NCI-H2196 (cell line): Measurements from ENCODE around the gene INTS15.
"Not testable (repeated sequence)": the region's sequence is repeated elsewhere in the genome, so short reads cannot be mapped to it uniquely, and the experiment has no call there.

Experiments used
- DNase-seq: peaks from one replicate; lab custom pipeline; 2025; ENCODE audit not compliant: unreplicated experiment; lab: John Stamatoyannopoulos, UW

INTS15 gene

DNA sequence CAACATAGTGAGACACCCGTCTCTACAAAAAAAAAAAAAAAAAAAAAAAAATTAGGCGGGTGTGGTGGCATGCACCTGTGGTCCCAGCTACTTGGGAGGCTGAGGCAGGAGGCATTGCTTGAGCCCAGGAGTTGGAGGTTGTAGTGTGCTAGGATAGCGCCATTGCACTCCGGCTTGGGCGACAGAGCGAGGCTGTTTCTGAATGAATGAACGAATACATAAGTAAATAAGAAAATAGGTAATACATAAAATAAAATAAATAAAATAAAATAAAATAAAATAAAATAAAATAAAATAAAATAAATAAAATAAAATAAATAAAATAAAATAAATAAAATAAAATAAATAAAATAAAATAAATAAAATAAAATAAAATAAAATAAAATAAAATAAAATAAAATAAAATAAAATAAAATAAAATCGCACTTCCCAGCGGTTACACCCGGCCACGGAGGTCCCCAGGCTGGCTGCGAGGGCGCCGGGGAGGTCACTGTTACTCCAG lies 12.9 kb upstream of the INTS15 start:
- not testable (repeated sequence) for DNase-seq

- DNase-seq: peak; percentile 91
Observed at GRCh38 chr7:6577369-6578113, 12.3 kb upstream of the INTS15 start, which contains the start of gene ZDHHC4. Gene ZDHHC4 (plus strand): TSS chr7:6577454. CDS start chr7:6580562, 3,108 bp downstream.

DNA sequence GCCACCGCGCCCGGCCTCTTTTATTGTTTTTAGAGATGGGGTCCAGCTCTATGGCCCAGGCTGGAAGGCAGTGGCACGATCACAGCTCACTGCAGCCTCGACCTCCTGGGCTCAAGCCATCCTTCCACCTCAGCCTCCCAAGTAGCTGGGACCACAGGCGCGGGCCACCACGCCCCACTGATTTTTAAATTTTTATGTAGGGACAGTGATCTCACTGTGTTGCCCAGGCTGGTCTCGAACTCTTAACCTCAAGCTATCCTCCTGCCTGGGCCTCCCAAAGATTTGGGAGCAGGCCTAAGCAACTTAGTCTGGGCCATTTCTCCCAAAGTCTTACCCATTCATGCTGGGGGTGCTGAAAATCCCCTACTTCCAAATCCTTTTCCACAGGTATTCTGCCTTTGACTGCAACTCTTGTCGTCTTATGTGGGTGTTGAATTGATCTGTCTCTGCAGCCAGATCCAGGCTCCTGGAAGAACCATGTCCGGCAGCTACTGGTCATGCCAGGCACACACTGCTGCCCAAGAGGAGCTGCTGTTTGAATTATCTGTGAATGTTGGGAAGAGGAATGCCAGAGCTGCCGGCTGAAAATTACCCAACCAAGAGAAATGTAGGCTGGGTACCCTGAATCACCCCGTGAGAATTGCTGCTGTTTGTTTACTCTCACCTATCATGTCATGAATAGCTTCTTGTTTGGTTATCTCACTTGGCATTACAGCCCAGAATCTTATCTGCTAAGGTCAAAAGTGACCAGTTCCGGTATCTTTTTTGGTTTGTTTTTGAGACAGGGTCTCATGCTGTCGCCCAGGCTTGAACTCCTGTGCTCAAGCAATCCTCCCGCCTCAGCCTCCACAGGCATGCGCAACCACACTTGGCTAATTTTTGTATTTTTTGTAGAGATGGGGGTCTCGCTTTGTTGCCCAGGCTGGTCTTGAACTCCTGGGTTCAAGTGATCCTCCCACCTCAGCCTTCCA lies 11.4 kb upstream of the INTS15 start:
- DNase-seq: no peak

DNA sequence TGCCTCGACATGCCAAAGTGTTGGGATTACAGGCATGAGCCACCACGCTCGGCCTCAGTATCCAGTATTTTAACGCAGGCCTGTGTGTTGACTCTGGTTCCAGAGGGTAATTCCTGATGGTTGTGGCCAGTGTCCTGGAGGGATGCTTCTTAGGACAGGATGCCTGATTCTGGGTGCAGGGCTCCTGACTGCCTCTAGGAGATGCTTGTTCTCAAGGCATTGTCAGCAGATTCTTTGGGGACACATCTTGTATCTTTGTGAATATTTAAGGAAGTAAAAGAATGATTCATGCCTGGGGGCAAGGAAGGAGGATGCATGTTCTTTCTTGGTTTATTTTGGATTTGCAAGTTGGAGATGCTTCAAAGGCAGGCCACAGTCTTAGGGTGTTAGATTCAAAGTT lies 10.4 kb upstream of the INTS15 start:
- DNase-seq: no peak

DNA sequence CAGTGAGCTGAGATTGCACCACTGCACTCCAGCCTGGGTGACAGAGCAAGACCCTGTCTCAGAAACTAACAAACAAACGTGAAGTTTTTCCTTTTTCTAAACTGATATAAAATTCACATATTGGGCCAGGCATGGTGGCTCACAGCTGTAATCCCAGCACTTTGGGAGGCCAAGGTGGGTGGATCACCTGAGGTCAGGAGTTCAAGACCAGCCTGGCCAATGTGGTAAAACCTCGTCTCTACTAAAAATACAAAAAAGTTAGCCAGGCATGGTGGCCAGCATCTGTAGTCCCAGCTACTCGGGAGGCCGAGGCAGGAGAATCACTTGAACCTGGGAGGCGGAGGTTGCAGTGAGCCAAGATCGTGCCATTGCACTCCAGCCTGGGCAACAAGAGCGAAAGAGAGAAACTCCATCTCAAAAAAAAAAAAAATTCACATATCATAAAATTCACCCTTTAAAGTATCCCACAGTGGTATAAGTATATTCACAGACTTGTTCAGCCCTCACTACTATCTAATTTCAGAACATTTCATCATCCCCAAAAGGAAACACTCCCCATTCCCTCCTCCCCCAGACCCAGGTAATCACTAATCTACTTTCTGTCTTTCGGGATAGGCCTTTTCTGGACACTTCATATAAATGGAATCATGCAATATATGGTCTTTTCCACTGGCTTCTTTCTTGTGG lies 3.9 kb upstream of the INTS15 start:
- DNase-seq: not testable (repeated sequence)

GRCh38 chr7:6588566-6588965 lies 1.3 kb upstream of the INTS15 start:
- no peak for DNase-seq

DNA sequence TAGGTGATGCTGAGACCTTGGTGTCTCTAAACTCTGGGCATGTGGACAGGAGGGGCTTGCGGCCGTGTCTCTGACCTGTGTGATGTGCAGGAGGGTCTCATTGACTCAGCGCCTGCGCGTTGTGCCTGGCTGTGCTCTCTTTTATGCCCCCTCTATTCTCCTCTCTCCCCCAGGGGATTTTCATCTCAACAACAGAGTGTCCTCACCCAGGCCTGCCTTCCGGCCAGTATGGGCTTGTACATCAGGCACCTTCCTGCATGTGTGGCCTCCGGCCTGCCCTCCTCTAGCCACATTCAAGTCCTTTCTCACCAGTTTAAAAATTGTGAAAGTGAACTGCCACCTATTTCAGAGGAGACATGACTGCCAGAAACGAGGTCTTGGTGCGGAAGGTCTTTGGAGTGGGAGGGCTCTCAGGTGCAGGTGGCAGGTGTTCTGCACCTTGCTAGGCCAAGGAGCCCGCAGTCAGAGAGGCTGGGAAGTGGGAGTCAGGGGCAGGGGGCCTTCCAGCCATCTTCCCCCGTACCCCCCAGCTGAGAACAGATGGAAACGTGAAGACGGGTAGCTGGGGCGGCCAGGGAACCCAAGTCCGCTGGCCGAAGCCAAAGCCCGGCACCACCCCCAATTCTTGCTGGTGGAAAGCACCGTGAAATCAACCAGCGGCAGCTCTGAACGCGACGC lies 531 bp upstream of the INTS15 start:
- DNase-seq: no peak

DNA sequence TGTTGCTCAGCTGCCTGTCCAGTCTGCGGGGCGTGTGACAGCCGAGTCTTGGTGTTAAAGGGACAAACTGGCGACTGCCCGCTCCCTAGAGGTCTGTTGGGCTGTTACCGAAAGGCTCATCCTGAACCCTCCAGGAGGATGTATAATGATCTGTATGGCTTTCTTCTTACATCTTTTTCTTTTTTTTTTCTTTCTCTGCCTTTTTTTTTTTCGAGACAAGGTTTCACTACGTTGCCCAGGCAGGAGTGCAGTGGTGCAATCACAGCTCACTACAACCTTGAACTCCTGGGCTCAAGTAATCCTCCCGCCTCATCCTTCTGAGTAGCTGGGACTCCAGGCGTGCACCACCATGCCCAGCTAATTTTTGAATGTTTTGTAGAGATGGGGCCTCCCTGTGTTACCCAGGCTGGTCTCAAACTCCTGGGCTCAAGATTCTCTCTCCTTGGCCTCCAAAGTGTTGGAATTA lies 857 bp downstream of the INTS15 start:
- no peak for DNase-seq

DNA sequence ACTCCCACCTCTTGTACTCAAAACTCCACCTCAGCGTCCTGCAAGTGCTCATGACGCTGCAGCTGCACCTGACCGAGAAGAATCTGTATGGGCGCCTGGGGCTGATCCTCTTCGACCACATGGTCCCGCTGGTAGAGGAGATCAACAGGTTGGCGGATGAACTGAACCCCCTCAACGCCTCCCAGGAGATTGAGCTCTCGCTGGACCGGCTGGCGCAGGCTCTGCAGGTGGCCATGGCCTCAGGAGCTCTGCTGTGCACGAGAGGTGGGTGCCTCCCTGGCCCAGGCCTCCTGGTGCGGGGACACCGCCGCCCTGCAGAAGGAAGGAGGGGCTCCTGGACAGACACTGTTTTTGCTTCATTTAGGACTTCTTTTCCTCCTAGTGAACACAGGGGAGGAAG lies 10.3 kb downstream of the INTS15 start:
- no peak for DNase-seq

DNA sequence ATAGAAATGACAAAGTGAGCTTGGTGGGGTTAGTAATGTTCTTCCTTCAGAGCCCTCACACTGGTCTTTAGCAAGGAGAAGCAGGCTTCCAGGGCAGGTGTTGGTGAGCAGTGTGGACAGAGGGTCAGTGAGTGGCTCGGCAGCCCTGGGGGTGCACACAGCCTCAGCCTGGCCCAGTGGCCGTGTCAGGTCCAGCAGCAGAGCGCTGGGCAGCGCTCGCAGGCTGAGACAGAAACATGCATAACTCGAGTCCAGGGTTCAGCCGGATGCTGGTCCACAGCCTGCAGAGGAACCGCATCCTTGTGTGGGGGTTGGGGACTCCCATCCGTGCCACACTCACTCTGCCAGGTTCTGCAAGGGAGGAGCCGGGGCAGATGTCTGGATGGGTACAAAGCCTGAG lies 14.6 kb downstream of the INTS15 start:
- no peak for DNase-seq

DNA sequence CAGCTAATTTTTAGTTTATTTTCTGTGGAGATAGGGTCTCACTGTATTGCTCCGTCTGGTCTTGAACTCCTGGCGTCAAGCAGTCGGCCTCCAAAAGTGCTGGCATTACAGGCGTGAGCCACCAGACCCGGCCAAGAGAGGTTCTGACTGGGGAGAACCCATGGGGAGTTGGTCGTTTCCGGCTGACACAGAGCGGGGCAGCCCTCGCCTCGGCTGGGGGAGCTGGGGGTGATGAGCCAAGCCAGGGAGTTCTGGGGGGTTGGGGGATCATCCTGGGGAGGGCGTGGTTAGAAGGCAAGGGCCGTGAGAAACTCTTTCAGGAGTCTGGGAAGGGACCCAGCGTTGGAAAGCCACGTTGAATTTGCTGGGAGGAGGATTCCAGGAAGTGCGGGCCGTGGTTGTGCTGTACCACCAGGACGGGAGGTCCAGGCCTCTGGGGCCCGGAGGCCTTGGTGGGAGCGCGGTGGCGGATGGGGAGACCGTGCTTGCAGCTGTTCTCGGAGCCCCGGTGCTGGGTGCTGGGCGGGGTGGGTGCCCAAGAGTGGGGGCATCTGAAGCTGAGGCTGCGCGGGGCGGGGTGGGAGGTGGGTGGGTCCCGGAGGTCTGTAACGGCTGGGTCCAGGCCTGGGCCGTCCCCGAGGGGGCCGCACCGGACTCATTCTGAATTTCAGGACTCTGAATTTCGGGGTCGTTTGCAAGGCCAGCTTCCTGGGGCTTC lies 17.2 kb downstream of the INTS15 start:
- no peak for DNase-seq

DNA sequence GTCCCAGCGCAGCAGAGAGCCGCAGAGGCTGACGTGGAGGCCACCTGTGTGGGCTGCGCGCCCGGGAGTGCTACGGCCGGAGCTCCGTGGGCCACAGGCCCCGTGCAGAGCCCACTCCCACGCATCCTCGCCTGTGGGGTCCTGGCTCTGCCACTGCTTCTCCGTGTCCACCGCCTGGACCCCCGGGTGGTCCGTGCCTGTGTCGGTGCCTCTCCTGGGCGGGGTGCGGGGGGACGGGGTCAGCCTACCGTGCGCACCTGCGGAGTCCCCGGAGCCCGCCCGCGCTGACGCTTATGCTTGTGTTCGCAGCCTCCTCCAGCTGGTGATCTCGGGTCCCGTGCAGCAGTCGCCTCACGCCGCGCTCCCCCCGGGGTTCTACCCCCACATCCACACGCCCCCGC lies 17.8 kb downstream of the INTS15 start:
- no peak for DNase-seq

DNA sequence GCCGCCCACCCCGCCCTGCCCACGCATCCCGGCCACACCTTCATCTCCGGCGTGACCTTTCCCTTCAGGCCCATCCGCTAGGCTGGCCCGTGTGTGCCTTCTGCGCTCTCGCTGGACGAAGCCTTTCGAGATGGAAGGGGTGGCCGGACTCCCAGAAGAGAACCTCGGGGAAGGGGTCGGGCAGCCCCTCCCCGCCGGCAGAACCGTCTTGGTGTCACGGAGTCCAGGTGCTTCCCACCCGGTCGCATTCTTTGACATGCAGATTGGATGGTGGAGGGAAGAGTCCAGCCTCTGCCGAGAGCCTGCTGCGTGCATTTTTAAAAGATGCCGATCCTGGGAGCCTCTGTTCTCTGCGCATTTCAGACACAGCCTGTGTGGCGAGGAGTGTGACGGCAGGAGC lies 18.3 kb downstream of the INTS15 start:
- DNase-seq: no peak

DNA sequence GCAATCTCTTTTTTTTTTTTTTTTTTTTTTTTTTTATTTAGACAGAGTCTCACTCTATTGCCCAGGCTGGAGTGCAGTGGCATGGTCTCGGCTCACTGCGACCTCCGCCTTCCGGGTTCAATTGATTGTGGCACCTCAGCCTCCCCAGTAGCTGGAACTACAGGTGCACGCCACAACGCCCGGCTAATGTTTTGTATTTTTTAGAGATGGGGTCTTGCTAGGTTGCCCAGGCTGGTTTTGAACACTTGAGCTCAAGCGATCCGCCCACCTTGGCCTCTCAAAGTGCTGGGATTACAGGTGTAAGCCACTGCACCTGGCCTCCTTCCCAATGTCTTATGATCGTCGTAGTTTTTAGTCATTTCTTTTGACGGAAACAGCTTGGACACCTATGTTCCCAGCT lies 19.0 kb downstream of the INTS15 start:
- no peak for DNase-seq

GRCh38 chr7:6612819-6613218 lies 23.0 kb downstream of the INTS15 start:
- DNase-seq: no peak

DNA sequence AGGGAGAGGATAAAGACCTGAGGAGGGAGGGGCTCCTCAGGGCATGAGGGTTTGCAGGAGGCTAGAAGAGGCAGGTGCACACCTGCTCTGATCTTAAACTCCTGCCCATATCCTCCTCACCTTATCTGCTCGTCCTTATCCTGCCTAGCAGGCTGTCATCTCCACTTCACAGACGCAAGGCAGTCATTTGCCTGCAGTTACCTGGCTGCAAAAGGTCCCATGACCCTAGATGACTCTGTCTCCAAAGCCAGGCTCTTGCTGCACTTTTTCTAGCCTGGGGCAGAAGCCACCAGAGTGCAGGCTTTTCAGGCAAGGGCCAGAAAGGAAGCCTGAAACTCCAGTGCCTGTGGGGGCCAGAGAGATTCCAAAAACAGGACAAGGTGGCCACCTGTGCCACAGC lies 23.9 kb downstream of the INTS15 start:
- DNase-seq: no peak

- no peak for DNase-seq
Observed at GRCh38 chr7:6614953-6615722, 25.3 kb downstream of the INTS15 start, which contains the start of gene ZNF853. Gene ZNF853 (plus strand): TSS chr7:6615610. CDS start chr7:6616175, 565 bp downstream.

- peak; percentile 75 for DNase-seq
Observed at GRCh38 chr7:6615723-6616555, 26.1 kb downstream of the INTS15 start.
